Measurements from ENCODE around the gene SAP25.

GRCh38 chr7:100606313-100606712 is 32.6 kb upstream of the SAP25 start:
- TF ChIP-seq POLR2A (IDR thresholded peaks at IDR 0.05; ENCODE audit: low read length) (no peak), GATA1 (IDR thresholded peaks at IDR 0.05; ENCODE audit: low read depth, low read length) (no peak)

All from erythroblast (primary cell).